NCI-H526 (cell line): ENCODE data around the gene RPUSD4.

Experiments used
- DNase-seq, 2 experiments: peaks; one replicate each; lab custom pipeline; 2025; lab: John Stamatoyannopoulos, UW

Gene RPUSD4

DNA sequence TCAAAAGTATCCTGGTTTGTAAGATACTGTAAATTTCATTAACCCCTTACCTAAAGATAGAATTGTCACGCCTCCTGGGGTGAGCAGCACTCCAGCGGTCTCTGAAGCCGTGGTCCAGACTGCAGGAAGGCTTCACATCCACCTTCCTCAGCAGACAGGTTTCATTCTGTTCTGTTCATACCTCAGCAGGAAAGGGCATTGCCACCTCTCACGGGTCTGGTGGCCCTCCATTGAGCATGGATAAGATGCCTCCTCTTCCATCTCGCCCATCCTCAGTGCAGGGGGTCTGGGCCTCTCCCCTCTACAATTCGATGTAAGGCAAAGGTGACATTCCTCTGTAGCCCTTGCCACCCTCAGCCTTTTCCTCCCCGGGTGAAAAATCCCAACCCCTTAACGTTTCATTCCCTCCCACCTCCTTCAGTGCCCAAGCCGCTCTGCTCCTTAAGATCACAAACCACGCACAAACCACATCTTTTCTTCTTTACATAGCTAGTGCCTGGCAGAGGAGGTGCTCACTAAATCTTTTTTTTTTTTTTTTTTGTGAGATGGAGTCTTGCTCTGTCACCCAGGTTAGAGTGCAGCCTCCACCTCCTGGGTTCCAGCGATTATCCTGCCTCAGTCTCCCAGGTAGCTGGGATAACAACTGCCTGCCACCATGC lies 28.5 kb downstream of the RPUSD4 start:
- no peak for DNase-seq

GRCh38 chr11:126181939-126182730 lies 29.3 kb downstream of the RPUSD4 start:
- no peak for DNase-seq

- DNase-seq: no peak
Measured at GRCh38 chr11:126176853-126177470, 34.5 kb downstream of the RPUSD4 start.

DNA sequence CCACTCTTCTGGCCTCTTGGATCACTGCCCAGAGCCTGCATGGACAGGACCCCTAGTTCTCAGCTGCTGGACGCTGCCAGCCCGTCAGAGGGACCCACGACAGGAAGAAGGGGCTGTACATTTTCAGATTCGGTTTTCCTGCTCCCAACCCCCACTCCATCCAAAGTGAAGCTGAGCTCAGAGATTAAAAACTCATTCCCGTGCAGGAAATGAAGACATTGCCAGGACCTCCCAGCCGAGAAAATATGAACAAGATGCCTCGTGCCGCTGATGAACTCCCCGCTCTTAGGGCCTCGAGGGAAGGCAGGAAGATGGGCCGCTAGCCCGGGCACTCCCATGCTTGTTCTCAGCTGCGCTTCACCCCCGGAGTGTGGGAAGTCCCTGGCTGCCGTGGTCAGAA lies 36.1 kb downstream of the RPUSD4 start:
- no peak for DNase-seq

DNA sequence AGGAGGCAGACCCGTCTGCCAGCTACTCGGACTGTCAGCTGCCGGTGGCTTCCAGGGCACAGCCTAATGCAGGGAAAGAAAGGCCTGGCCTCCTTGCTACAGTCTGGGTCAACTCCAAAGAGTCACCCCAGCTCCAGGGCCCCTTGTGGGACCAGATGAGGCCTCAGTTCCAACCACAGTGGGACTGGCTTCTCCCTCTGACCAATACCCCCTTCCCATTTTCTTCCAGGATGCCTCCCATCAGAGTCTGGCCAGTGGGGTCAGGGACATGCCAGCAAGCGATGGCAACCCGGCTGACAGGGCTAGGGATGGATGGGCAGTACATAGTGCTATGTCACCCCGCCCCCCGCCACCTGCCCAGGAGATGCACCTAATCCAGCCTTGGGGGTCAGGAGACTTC lies 36.6 kb downstream of the RPUSD4 start:
- DNase-seq: no peak

- DNase-seq: no peak
Measured at GRCh38 chr11:126173257-126173656, 38.2 kb downstream of the RPUSD4 start.

- no peak for DNase-seq
Measured at GRCh38 chr11:126172596-126173038, 38.8 kb downstream of the RPUSD4 start.

DNA sequence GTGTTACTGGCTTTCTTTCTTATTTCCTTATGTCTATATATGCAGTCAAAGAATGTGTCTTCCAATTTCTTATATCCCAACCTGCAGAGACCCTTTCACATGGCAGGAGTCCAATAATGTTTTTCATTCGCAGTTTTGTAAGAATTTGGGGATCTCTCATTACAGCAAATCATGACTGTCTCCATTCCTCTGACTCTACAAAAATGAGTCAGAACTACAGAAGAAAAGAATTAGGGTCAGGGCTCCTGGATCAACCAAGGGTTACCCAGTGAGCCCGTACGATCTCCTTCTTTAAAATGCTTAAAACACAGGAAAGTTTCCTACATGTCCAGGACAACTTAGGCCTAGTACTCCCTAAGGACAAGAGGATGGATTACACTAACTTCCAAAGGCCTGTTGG lies 42.2 kb downstream of the RPUSD4 start:
- DNase-seq: no peak

DNA sequence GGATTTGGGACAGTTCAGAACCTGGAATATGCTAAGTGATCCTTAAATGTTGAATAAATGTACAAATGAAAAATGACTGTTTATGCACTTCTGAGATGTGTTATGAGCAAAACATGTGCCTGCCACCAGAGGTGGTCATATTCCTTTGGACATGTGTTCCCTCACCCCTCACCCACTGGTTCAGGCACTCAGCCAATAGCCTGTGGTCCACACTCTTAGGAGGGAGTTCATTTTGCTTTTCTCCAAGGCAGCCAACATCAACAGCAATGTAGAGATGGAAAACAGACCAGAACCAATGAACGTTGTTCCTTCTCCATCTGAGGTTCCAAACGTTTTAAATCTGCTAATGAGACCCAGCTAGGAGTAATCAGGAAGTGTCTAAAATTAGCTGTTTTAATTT lies 44.0 kb downstream of the RPUSD4 start:
- no peak for DNase-seq

DNA sequence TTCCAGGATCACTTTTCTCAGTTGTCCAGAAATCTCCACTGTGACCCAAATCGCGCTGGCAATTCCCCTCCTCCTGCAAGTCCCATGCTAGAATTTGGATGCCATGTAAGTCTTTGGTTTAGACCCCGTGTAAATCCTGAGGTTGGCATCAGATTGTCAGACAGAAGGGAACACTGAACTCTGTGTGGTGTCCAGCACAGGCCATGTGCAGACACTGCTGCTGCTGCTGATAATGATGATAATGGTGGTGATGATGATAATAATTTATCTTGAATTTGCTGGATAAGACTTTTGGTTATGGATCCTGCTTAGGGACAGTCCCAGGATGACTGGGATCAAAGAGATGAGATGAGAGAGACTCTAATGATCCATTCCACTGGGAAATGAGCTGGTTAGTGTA lies 45.0 kb downstream of the RPUSD4 start:
- DNase-seq: no peak

DNA sequence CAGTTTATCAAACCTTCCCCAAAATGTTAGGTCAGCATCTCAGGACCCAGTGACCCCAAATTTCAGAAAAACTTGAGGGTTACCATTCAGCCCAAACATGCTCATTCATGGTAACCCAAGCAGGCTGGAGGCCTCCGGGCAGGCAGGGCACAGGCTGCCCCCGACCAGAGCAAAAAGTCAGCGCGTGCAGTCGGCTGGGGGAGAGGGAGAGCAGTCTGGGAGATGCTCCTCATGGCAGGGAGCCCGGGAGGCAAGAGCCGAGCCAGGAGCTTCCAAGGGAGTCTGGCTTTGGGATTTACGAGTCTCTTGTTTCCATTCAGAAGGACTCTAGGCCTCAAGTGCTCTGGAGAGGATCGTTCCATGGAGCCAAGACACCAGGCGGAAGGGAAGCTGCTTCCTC lies 45.7 kb downstream of the RPUSD4 start:
- no peak for DNase-seq

GRCh38 chr11:126165311-126165720 lies 46.1 kb downstream of the RPUSD4 start:
- no peak for DNase-seq

- no peak for DNase-seq
Measured at GRCh38 chr11:126164781-126165180, 46.7 kb downstream of the RPUSD4 start.

DNA sequence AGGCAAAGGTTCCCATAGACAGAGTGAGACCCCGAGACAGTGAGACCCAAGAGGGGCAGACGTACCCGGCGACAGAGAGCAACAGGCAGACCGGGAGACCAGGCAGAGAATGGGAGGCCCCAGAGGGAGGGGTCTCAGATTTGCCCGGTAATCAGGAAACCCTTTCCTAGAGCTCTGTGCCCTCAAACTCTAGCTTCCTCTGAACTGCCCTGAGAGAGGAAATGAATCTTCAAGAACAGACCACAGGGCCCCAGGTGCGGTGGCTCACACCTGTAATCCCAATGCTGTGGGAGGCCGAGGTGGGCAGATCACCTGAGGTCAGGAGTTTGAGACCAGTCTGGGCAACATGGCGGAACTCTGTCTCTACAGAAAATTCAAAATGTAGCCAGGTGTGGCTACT lies 47.7 kb downstream of the RPUSD4 start:
- DNase-seq: no peak

DNA sequence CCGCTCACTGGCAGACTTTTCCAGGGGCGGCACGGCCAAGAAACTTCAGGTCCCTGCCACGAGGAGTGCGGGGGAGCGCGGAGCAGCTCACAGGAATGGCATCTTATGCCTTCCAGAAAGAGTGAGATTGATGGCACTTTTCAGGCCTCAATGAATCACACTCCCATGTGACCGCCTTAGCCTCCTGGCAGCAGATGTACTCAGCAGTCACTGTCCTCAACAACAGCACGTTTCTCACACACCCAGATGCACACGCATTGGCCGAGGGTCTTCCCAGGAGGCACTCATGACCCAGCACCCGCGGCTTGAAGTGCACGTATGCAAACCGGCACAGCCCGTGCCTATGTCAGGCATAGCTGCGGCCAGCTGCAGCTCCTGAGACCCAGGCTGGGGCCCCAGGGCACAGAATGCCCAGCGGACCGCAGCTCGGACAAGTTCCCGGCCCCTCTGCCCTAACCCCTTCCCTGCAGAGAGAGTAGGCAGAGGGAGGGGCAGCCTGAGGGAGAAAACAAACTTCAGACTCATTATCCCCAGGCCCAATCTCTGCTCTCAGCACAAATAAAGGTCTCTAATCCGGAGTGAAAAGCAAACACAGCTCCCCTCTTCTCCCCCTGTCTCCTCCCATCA lies 48.3 kb downstream of the RPUSD4 start:
- DNase-seq: peak; percentile 51 to 77

DNA sequence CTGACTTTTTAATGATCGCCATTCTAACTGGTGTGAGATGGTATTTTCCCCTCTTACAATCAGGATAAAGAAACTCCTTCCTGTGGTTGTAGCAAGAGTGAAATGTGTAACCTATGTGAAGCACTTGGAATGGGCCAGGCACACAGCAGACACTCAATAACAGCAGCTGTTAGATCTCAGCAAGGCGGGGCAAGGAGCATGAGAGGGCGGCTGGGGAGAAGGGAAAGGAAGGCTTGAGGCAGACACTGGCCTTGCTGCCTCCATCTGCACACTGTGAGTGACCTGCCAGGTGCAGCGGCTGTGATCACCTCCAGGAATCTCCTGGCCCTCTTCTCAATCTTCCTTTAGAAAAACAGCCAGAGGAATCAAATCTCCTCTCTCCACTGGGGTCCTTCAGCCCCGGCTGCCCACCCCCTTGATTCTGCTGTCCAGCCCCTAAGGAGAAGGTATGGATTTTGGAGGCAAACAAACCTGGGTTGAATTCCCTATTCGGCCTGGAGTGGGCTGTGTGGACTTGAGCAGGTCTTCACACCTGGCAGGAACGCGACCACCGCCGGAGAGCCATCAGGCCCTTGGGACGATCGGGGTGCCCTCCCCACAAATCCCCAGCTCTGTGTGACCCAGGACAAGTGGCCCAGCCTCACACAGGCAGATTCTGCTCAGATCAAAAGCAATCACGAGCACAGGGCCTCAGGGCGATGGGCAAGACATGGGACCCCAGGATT lies 49.0 kb downstream of the RPUSD4 start:
- no peak for DNase-seq

DNA sequence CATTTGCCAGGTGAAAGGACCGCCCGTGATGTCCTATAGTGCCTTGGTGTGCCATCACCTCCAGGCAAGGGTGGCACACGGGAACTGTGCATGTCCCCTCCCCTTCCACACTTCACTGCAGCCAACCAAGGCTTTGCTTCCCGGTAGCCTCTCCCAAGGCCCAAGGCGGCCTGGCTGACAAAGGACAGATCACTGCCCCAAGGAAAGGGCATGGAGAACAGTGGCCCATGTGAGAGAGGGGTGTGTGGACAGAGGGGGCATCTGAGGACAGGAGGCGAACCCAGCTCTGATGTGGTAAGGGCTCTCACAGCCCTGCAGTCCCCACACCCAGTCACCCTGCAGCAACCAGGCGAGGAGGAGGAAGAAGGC lies 50.4 kb downstream of the RPUSD4 start:
- peak in 1 of 2 experiments; percentile 53 for DNase-seq

GRCh38 chr11:126160345-126161022 lies 51.0 kb downstream of the RPUSD4 start:
- DNase-seq: peak; percentile 78 to 93

- peak; percentile 95 to 99 for DNase-seq
Measured at GRCh38 chr11:126159719-126160344, 51.6 kb downstream of the RPUSD4 start.

- peak; percentile 74 to 89 for DNase-seq
Measured at GRCh38 chr11:126158054-126158791, 53.2 kb downstream of the RPUSD4 start.
